Mucosa of descending colon (tissue), 3 donors: ENCODE measurements around the gene FHIT. TPM values are rescaled to one million over a fixed set of nuclear protein-coding genes. Genes with fewer than 3 reads are reported as not detected.

Experiments
- ATAC-seq: fragments of 200-7000 bp; cut with Tn5 transposase; one replicate; pipeline ENCODE4 v1.9.1; 2020; ENCODE audit warnings: mild to moderate bottlenecking, moderate library complexity
- DNase-seq, 3 donors: peaks; one replicate each; pipeline ENCODE4 v3.0.0-alpha.2; 2020
- H3K36me3 ChIP-seq: fragments of 200-600 bp; one replicate; pipeline ENCODE4 v1.8.0; 2021; ENCODE audit warnings: low read depth, mild to moderate bottlenecking
- H3K4me1 ChIP-seq: fragments of 200-600 bp; one replicate; pipeline ENCODE4 v1.8.0; 2021; ENCODE audit warnings: low read depth, mild to moderate bottlenecking
- H3K4me3 ChIP-seq: fragments of 200-600 bp; one replicate; pipeline ENCODE4 v1.8.0; 2021; ENCODE audit warnings: mild to moderate bottlenecking
- H3K9me3 ChIP-seq: fragments of 200-600 bp; one replicate; pipeline ENCODE4 v1.8.0; 2021; ENCODE audit warnings: mild to moderate bottlenecking
- CTCF ChIP-seq: fragments of 200-600 bp; IDR thresholded peaks from one replicate; pipeline ENCODE4 v1.8.0; 2022; ENCODE audit warnings: antibody characterized with exemption, mild to moderate bottlenecking
- intact Hi-C, 2 donors: fragments of 100-400 bp; cut with DNase I in 1 of 2; cut with micrococcal nuclease in 1 of 2; formaldehyde crosslinking; loops; one replicate each; pipeline versions ENCODE4 v1.11.0 to v1.11.1; 2022; cut with DNase I, micrococcal nuclease
- total RNA-seq, 3 donors: library from RNA; stranded (reverse); fragmentation: NEBNext Ultra II Directional in 2 of 3; extraction: Animal tissue kit (Norgen Biotek cat#: 25700) in 2 of 3; gene quantifications; one replicate each; pipeline versions ENCODE4 v1.2.1 to v1.2.4, GENCODE V29; 2021 to 2023
- donor health status: DM: no; HTN: no; CAD: no; lungs with moderate emphysema.
- donor health status: DM: no; HTN: no; CAD: no.
- donor health status: DM: no; HTN: yes; CAD: no.

Gene FHIT
- total RNA-seq, 3 donors from 2014 or later: 8.9 to 20.7 (median 18.6) TPM

- Histone ChIP-seq H3K36me3 (no peaks in the 10 kb centered on the region), H3K9me3 (no peaks in the 10 kb centered on the region), H3K4me1 (no peaks in the 10 kb centered on the region), H3K4me3 (no peak overlapping the region)
- ATAC-seq (no peak), DNase-seq (no peak)
- intact Hi-C loops: no loop called here
- TF ChIP-seq CTCF: no peak
Measured at GRCh38 chr3:60076331-60076730, 1174.9 kb downstream of the FHIT start.

DNA sequence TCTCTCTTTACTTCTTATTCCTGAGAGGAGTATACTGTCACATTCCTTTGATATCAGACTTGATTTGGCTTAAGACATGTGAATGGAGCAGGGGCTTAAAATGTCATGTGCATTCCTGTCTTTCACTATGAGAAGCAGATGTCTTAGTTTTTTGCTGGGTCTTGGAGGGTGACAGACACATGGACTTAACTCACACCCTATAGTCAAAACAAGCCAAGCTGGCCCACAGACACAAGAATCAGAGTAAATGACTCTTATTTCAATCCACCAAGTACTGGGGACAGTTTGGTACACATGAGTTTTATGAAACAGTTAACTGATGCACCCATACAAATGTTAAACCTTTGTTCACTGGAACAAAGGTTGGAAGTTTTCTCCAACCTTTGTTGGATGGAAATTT, 1177.3 kb downstream of the FHIT start:
- TF ChIP-seq CTCF: no peak
- no peak for ATAC-seq
- intact Hi-C loops: no loop called here
- Histone ChIP-seq H3K9me3 (no peaks in the 10 kb centered on the region), H3K4me1 (no peaks in the 10 kb centered on the region), H3K4me3 (no peak overlapping the region), H3K36me3 (no peaks in the 10 kb centered on the region)
- DNase-seq: no peak

GRCh38 chr3:60073228-60073627, 1178.0 kb downstream of the FHIT start:
- intact Hi-C loops: no loop called here
- no peaks in the 10 kb centered on the region for H3K9me3 ChIP-seq
- H3K4me1 ChIP-seq: no peaks in the 10 kb centered on the region
- ATAC-seq: no peak
- TF ChIP-seq CTCF: no peak
- no peaks in the 10 kb centered on the region for H3K36me3 ChIP-seq
- no peak overlapping the region for H3K4me3 ChIP-seq
- no peak for DNase-seq

DNA sequence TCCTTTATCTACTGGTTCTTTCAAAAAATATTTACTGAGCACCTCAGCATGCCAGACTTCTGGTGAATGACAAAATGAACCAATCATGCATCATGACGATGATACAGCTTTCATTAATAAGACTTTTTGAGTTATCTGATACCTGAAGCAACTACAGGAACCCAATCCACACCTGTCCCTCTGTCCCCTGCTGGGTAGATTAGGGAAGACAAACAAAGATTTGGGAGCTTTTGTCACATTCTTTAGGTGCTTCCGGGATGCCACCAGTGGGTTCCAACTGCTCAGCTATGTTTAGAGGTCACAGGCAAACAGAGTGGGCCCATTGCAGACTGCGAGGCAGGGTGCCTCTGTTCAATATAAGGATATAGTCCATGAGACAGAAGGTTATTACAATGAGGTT, 1180.9 kb downstream of the FHIT start:
- Histone ChIP-seq H3K4me1 (no peaks in the 10 kb centered on the region), H3K4me3 (no peak overlapping the region), H3K9me3 (no peaks in the 10 kb centered on the region), H3K36me3 (no peaks in the 10 kb centered on the region)
- no peak for DNase-seq
- no peak for TF ChIP-seq CTCF
- no peak for ATAC-seq
- intact Hi-C loops: no loop called here

- H3K36me3 ChIP-seq: no peaks in the 10 kb centered on the region
- no peaks in the 10 kb centered on the region for H3K4me1 ChIP-seq
- no peaks in the 10 kb centered on the region for H3K9me3 ChIP-seq
- ATAC-seq (no peak), DNase-seq (no peak)
- intact Hi-C loops: no loop called here
- no peak overlapping the region for H3K4me3 ChIP-seq
- TF ChIP-seq CTCF: no peak
Measured at GRCh38 chr3:60065227-60065868, 1185.9 kb downstream of the FHIT start.
